ENCODE data around the gene ZC2HC1C. TPM values are rescaled to one million over a fixed set of nuclear protein-coding genes. Genes with fewer than 3 reads are reported as not detected.

Gene ZC2HC1C, protein sequence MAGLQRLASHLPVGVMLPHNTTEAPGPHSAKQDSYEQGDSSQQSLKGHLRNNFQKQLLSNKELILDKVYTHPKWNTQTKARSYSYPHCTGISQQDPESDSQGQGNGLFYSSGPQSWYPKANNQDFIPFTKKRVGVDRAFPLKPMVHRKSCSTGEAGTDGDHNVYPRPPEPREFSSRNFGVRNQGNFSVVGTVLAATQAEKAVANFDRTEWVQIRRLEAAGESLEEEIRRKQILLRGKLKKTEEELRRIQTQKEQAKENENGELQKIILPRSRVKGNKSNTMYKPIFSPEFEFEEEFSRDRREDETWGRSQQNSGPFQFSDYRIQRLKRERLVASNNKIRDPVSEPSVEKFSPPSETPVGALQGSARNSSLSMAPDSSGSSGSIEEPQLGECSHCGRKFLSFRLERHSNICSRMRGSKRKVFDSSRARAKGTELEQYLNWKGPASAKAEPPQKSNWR
- 1 to 10 TPM; 1.4 to 2.1 TPM for total RNA-seq

DNA sequence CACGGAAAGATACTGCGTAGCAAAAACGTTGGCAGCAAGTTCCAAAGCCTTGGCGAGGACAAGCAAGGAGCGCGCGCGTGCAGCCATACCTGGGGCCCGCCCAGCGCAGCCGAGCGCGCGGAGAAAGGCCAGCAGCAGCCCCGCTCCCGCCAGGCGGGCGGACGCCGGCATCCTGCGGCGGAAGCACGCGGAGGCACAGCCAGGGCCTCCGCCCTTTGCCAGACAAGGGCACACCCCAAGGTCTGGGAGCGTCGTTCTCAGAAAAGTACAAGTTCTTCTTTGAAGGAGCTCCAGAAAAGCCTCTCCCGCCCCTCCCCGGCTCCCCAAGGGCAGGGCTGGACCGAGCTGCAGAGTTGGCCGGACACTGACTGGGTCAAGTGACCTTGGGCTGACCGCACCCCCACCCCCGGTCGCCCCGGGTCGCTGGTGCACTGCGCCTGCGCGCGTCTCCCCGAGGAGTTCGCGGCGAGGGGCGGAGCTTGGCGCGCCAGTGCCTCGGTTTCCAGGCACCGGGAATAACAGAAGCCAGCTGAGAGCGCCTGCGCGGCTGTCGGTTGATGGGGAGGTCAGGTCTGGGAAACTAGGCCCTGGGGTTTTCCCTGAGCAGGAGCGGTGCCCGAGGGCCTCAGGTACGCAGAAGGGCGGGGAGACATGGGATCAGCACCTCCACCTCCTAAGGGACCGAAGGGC lies at the start of gene ZC2HC1C:
Gene ZC2HC1C, plus strand, starts transcription at position 521 of the 690 bp plus-strand sequence. CDS start 933 bp downstream, outside the sequence.
- H3K36me3 Mint-ChIP-seq, result no peaks in the 10 kb centered on the region
- H3K4me1 Mint-ChIP-seq (ENCODE audit: low read depth), result peaks cover 6% of the 10 kb centered on the region
- H3K4me3 Mint-ChIP-seq, result no peak within 1 kb of the TSS
- ChIA-PET CTCF (interaction anchor here (0.6 to 2.4 kb wide), 6 partner anchors 20 to 592 kb away, joined by 3 to 12 read pairs (median 3); no protein-coding TSS in a partner anchor), POLR2A (interaction anchor here (0.8 to 0.9 kb wide), 2 partner anchors 57 to 66 kb away, joined by 3 to 4 read pairs; partner anchors contain the start of gene NEK9)
- H3K9me3 Mint-ChIP-seq, result no peaks in the 10 kb centered on the region
- intact Hi-C loops (cut with micrococcal nuclease), result no loop called here
- H3K27ac Mint-ChIP-seq, result peak within 1 kb of the TSS; percentile 42
- no peaks in the 10 kb centered on the region for H3K27me3 Mint-ChIP-seq
- DNase-seq, result peak; percentile 78

DNA sequence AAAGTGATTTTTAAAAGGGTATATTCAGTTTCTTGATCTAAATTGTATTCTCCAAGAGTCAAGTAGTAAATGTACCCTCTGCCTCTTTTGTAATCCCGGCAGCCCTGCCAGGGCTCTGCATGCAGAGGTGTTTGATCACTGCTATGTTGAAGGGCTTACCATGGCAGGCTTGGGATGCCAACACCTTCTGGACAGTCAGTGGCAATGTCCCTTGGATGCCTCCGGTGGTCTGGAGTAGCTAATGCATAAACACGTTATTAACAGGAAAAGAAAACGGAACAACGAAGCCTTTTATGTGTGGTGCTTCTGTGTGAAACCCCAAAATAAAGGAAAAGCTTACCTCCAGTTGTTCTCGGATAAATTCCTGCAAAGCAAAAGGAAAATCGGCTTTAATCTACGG lies 46.8 kb upstream of the ZC2HC1C start:
- H3K4me1 Mint-ChIP-seq (ENCODE audit: low read depth), result no peaks in the 10 kb centered on the region
- no peak for DNase-seq
- H3K27me3 Mint-ChIP-seq, result no peaks in the 10 kb centered on the region
- no peaks in the 10 kb centered on the region for H3K9me3 Mint-ChIP-seq
- ChIA-PET POLR2A (no interaction called here), CTCF (interaction anchor here (0.6 to 1.7 kb wide), 5 partner anchors 23 to 330 kb away, joined by 3 to 7 read pairs (median 4); no protein-coding TSS in a partner anchor)
- intact Hi-C loops (cut with micrococcal nuclease), result no loop called here
- peaks cover 20% of the 10 kb centered on the region for H3K36me3 Mint-ChIP-seq
- no peak overlapping the region for H3K27ac Mint-ChIP-seq
- no peak overlapping the region for H3K4me3 Mint-ChIP-seq

DNA sequence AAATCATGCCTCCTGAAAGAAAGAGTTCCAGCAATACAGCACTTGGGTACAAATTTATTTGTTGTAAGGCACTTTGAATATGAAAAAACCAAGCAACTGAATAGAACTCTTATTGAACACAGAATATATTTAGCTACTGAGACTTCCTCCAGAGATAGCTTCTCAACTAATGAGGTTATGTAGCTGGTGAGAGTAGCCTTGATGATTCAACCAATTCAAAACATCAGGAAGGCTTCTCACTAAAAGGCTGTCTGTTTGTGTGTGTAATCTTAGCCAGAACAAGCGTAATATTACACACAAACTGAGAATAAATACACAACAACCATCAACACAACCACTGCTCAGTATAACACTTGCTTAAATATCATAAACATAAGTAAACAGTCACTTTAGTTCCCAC lies 46.3 kb upstream of the ZC2HC1C start:
- Mint-ChIP-seq H3K36me3 (peaks cover 21% of the 10 kb centered on the region), H3K4me3 (no peak overlapping the region), H3K4me1 (ENCODE audit: low read depth) (no peaks in the 10 kb centered on the region), H3K9me3 (no peaks in the 10 kb centered on the region), H3K27me3 (no peaks in the 10 kb centered on the region), H3K27ac (no peak overlapping the region)
- ChIA-PET CTCF (interaction anchor here (0.6 to 1.7 kb wide), 8 partner anchors 10 to 330 kb away, joined by 3 to 7 read pairs (median 4); no protein-coding TSS in a partner anchor), POLR2A (no interaction called here)
- intact Hi-C loops (cut with micrococcal nuclease), result no loop called here
- no peak for DNase-seq

DNA sequence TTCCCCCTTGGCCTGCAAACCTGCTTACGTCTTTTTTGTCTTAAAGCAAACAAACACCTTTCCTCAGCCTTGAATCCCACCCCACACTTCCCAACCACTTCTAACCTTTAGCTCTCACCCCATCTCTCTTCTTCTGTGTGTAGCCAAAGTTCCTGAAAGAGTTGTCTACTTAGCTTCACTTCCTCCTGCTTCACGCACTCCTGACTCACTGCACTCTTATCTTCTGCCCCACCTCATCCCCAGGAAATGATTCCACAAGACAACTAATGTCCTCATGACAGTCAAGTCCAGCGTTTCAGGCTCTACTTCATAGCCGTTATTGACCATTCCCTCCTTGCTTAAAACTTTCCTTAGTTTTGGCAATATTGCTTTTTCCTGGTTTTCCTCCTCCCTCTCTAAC lies 44.4 kb upstream of the ZC2HC1C start:
- Mint-ChIP-seq H3K27ac (no peak overlapping the region), H3K27me3 (no peaks in the 10 kb centered on the region), H3K4me1 (ENCODE audit: low read depth) (no peaks in the 10 kb centered on the region), H3K36me3 (peaks cover 23% of the 10 kb centered on the region), H3K4me3 (no peak overlapping the region), H3K9me3 (no peaks in the 10 kb centered on the region)
- ChIA-PET CTCF (interaction anchor here (1.3 kb wide), 1 partner anchor 14 kb away, joined by 3 read pairs; no protein-coding TSS in a partner anchor), POLR2A (no interaction called here)
- intact Hi-C loops (cut with micrococcal nuclease), result no loop called here
- no peak for DNase-seq

DNA sequence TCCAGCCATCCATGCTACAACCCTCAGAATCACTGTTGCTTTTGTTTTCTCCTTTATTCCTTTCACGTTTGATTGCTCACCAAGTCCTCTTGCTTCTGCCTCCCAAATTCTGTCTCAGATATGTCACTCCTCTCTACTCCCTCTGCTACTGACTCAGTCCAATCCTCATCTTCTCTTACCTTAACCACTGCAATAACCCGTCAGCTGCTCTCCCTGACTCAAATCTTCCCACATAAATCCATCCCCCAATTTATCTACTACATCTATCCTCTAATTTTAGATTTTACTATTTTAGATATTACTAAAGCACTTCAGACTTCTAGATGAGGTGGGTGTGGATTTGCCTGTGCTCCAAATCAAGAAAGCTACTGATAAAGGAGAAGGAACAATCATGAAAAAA lies 43.6 kb upstream of the ZC2HC1C start:
- Mint-ChIP-seq H3K27me3 (no peaks in the 10 kb centered on the region), H3K9me3 (no peaks in the 10 kb centered on the region), H3K4me3 (no peak overlapping the region), H3K27ac (no peak overlapping the region), H3K36me3 (peaks cover 29% of the 10 kb centered on the region), H3K4me1 (ENCODE audit: low read depth) (no peaks in the 10 kb centered on the region)
- intact Hi-C loops (cut with micrococcal nuclease), result no loop called here
- POLR2A ChIA-PET, result no interaction called here
- DNase-seq, result no peak
- CTCF ChIA-PET, result interaction anchor here (1.3 kb wide), 1 partner anchor 14 kb away, joined by 3 read pairs; no protein-coding TSS in a partner anchor

DNA sequence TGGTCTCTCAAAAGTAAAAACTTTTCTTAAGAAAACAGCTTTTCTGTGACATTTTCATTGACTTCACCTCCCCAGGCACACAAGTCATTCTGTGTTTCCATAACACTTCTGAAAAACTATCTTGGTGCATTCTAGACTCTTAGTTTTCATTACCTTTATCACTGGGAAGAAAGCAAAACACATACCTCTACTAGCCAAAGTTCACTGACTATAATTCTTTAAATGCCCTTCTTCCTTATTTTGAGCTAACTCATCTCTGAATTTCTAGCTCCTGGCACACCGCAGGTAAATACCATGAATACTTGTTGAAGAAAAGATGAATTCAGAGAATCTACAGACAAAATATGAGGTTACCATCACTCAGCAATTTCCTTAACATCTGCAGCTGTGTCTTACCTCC lies 39.3 kb upstream of the ZC2HC1C start:
- no peak for DNase-seq
- H3K4me1 Mint-ChIP-seq (ENCODE audit: low read depth), result no peaks in the 10 kb centered on the region
- no peak overlapping the region for H3K27ac Mint-ChIP-seq
- H3K27me3 Mint-ChIP-seq, result no peaks in the 10 kb centered on the region
- no peaks in the 10 kb centered on the region for H3K9me3 Mint-ChIP-seq
- CTCF ChIA-PET, result interaction anchor here (1.2 kb wide), 1 partner anchor 85 kb away, joined by 7 read pairs; no protein-coding TSS in a partner anchor
- no peak overlapping the region for H3K4me3 Mint-ChIP-seq
- POLR2A ChIA-PET, result interaction anchor here (0.6 kb wide), 1 partner anchor 925 kb away, joined by 3 read pairs; no protein-coding TSS in a partner anchor
- intact Hi-C loops (cut with micrococcal nuclease), result no loop called here
- H3K36me3 Mint-ChIP-seq, result peaks cover 32% of the 10 kb centered on the region

DNA sequence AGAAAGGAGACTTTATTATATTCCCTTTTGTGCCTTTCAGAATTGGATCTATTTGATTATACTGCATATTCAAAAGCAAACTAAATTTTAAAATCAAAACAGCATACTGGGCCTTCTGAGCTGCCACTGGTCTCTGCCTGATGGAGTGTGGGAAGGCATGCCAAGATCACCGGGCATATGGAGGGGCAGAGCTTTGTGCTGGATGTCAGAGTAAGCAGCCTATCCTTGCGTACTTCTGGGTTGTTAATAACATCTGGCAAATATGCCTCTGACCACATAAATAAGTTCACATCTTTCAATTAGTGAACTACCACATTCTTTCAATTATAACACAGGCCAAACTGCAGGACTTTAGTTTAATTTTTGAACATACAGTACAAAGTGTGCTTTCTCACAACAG lies 36.5 kb upstream of the ZC2HC1C start:
- H3K36me3 Mint-ChIP-seq, result peaks cover 35% of the 10 kb centered on the region
- POLR2A ChIA-PET, result no interaction called here

DNA sequence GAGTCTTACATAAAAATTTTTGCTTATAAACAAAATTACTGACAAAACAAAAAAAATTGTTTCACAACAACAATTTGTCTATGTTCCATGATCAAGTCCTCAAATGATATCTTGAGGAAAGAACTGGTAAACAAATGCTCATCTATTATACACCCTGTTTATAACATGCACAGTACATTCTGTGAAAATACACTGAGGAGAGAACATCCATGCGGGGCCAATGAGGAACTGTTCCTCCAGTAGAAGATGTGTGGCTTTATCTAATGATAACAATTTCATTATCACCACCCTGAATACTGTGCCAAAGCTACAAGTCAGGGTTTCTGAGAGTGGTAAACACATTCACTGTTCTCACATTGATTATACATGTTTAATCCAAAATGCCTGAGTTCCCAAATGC lies 28.9 kb upstream of the ZC2HC1C start:
- intact Hi-C loops (cut with micrococcal nuclease), result no loop called here
- Mint-ChIP-seq H3K9me3 (no peaks in the 10 kb centered on the region), H3K4me1 (ENCODE audit: low read depth) (peaks cover 13% of the 10 kb centered on the region), H3K36me3 (peaks cover 14% of the 10 kb centered on the region), H3K27me3 (no peaks in the 10 kb centered on the region), H3K4me3 (no peak overlapping the region), H3K27ac (no peak overlapping the region)
- ChIA-PET POLR2A (no interaction called here), CTCF (no interaction called here)
- no peak for DNase-seq

More for the DNA sequence above, 36.5 kb upstream of the ZC2HC1C start:
- CTCF ChIA-PET, result no interaction called here
- Mint-ChIP-seq H3K4me1 (ENCODE audit: low read depth) (no peaks in the 10 kb centered on the region), H3K9me3 (no peaks in the 10 kb centered on the region), H3K27me3 (no peaks in the 10 kb centered on the region), H3K4me3 (no peak overlapping the region), H3K27ac (no peak overlapping the region)
- intact Hi-C loops (cut with micrococcal nuclease), result no loop called here
- DNase-seq, result no peak

DNA sequence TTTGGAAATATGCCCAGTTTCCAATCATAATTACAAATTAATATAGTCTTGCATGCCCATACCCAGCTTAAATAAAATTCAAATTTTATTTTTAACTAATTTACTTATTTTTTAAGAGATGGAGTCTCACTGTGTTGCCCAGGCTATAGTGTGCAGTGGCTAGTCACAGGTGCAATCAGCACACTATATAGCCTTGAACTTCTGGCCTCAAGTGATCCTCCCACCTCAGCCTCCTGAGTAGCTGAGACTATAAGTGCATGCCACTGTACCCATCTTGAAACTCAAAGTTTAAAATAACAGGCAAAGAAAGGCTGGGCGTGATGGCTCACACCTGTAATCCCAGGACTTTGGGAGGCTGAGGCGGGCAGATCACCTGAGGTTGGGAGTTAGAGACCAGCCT lies 28.5 kb upstream of the ZC2HC1C start:
- Mint-ChIP-seq H3K27me3 (no peaks in the 10 kb centered on the region), H3K4me3 (no peak overlapping the region), H3K36me3 (peaks cover 12% of the 10 kb centered on the region), H3K4me1 (ENCODE audit: low read depth) (peaks cover 16% of the 10 kb centered on the region), H3K27ac (no peak overlapping the region), H3K9me3 (no peaks in the 10 kb centered on the region)
- ChIA-PET POLR2A (no interaction called here), CTCF (no interaction called here)
- no peak for DNase-seq
- intact Hi-C loops (cut with micrococcal nuclease), result no loop called here

DNA sequence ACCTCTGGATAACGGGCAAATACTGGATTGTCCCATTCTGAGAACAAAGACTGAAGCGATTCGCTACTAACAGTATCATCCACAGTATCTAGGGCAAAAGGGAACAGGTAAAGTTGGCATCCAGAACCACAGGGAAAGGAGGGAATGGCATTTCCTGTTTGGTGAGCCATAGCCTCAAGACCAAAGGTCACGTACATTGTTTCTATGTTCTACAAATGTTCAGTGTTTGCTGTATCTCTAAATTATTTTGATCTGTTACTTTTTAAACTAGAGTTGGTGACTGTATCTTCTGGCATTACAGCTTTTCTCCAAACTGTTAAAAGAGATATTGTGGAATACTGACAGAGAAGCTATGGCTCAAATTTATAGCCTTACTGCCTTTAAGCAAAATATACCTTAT lies 27.8 kb upstream of the ZC2HC1C start:
- H3K4me1 Mint-ChIP-seq (ENCODE audit: low read depth), result peaks cover 22% of the 10 kb centered on the region
- intact Hi-C loops (cut with micrococcal nuclease), result no loop called here
- no peaks in the 10 kb centered on the region for H3K27me3 Mint-ChIP-seq
- H3K27ac Mint-ChIP-seq, result no peak overlapping the region
- ChIA-PET CTCF (interaction anchor here (1.4 kb wide), 1 partner anchor 47 kb away, joined by 3 read pairs; no protein-coding TSS in a partner anchor), POLR2A (no interaction called here)
- no peak for DNase-seq
- peaks cover 15% of the 10 kb centered on the region for H3K36me3 Mint-ChIP-seq
- H3K9me3 Mint-ChIP-seq, result no peaks in the 10 kb centered on the region
- no peak overlapping the region for H3K4me3 Mint-ChIP-seq

DNA sequence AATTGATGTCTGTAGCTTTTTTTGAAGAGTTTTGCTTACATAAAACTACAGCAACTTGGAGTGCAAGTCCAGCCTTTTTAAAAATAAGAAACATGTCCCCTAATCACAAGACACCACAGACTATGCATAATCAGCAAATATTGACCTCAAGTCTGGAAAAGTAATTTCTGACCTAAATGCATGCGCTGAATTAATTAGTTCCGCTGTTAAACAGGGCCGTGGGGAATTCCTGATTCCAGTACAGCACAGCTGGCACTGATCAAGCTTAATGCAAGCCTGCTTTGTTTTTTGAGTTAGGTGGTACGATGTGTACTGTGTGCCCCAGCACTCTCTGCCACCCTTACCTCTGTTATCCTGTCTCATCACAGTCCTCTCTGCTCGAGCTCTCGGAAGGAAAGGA lies 27.4 kb upstream of the ZC2HC1C start:
- H3K27ac Mint-ChIP-seq, result no peak overlapping the region
- DNase-seq, result no peak
- H3K4me1 Mint-ChIP-seq (ENCODE audit: low read depth), result peaks cover 26% of the 10 kb centered on the region
- no peaks in the 10 kb centered on the region for H3K27me3 Mint-ChIP-seq
- peaks cover 15% of the 10 kb centered on the region for H3K36me3 Mint-ChIP-seq
- ChIA-PET POLR2A (no interaction called here), CTCF (interaction anchor here (1.4 kb wide), 1 partner anchor 46 kb away, joined by 3 read pairs; no protein-coding TSS in a partner anchor)
- H3K4me3 Mint-ChIP-seq, result no peak overlapping the region
- intact Hi-C loops (cut with micrococcal nuclease), result no loop called here
- no peaks in the 10 kb centered on the region for H3K9me3 Mint-ChIP-seq

DNA sequence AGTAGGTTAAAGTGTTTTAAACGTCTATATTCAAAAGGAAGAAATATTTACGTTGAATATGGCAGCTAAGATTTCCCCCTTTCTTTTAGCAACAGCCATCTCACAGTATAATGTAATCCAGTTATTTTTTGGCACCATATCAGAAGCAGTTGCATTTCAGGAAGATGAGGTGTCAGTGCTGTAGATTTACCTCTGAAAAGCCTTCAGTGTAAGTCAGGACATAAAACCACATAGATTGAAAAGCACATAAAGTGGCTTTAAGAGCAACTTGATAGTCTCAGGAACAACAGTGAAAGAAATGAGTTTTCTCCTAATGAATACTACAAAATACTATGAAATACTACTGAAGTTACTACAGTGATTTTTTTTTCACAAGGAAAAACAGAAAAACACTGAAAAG lies 25.1 kb upstream of the ZC2HC1C start:
- CTCF ChIA-PET, result interaction anchor here (0.7 kb wide), 1 partner anchor 260 kb away, joined by 5 read pairs; no protein-coding TSS in a partner anchor
- POLR2A ChIA-PET, result interaction anchor here (1.7 kb wide), 1 partner anchor 20 kb away, joined by 4 read pairs; the partner anchor contains the start of gene ACYP1
- H3K36me3 Mint-ChIP-seq, result peaks cover 17% of the 10 kb centered on the region
- H3K4me3 Mint-ChIP-seq, result no peak overlapping the region
- intact Hi-C loops (cut with micrococcal nuclease), result no loop called here
- H3K9me3 Mint-ChIP-seq, result no peaks in the 10 kb centered on the region
- no peaks in the 10 kb centered on the region for H3K27me3 Mint-ChIP-seq
- no peak overlapping the region for H3K27ac Mint-ChIP-seq
- peaks cover 46% of the 10 kb centered on the region for H3K4me1 Mint-ChIP-seq (ENCODE audit: low read depth)
- DNase-seq, result no peak

All from activated CD4-positive, alpha-beta memory T cell treated with anti-CD3 and anti-CD28 coated beads for 36 hours (primary cell).